Liver (tissue), 3 donors: Measurements from ENCODE around the gene GSTO2.

ENCODE experiments used
- CTCF ChIP-seq: fragments of 150-350 bp; IDR thresholded peaks from 2 replicates; pipeline ENCODE4 v1.5.1; 2017; ENCODE audit warnings: improper control_type of control experiment, low read depth, low read length; ENCODE audit not compliant: missing input control
- EGR1 ChIP-seq, 2 donors: IDR thresholded peaks; 2 replicates each; pipeline ENCODE4 v1.6.1; 2016 to 2018; ENCODE audit warnings: antibody characterized with exemption in 2 of 2, low read depth in 2 of 2
- GABPA ChIP-seq, 2 donors: IDR thresholded peaks in 1 of 2; conservative IDR thresholded peaks in 1 of 2; 2 replicates each; pipeline ENCODE4 v1.6.1; 2016; ENCODE audit warnings: antibody characterized with exemption in 2 of 2, mild to moderate bottlenecking in 1 of 2, moderate library complexity in 1 of 2
- RAD21 ChIP-seq, 2 donors: IDR thresholded peaks; 2 replicates each; pipeline ENCODE4 v1.6.1; 2016; ENCODE audit warnings: antibody characterized with exemption in 2 of 2, mild to moderate bottlenecking in 2 of 2
- TAF1 ChIP-seq: conservative IDR thresholded peaks from 2 replicates; pipeline ENCODE4 v1.6.1; 2016; ENCODE audit warnings: antibody characterized with exemption, mild to moderate bottlenecking
- YY1 ChIP-seq: IDR thresholded peaks from 2 replicates; pipeline ENCODE4 v1.6.1; 2016; ENCODE audit warnings: antibody characterized with exemption, mild to moderate bottlenecking
- TF ChIP-seq, protein P1 (sequence below): IDR thresholded peaks from 2 replicates; pipeline ENCODE4 v1.6.1; 2016; ENCODE audit warnings: antibody characterized with exemption, mild to moderate bottlenecking
- TF ChIP-seq, protein P2 (sequence below): IDR thresholded peaks from 2 replicates; pipeline ENCODE4 v1.6.1; 2016; ENCODE audit warnings: antibody characterized with exemption
- donor health status: healthy.
- donor health status: healthy.

- TF ChIP-seq CTCF (no peak), EGR1 (IDR thresholded peaks at IDR 0.05; ENCODE audit: low read depth in 2 of 2) (no peak), YY1 (no peak), RAD21 (IDR thresholded peaks at IDR 0.05) (no peak), GABPA (IDR thresholded peaks at IDR 0.05 in 1 of 2, conservative IDR thresholded peaks at IDR 0.05 in 1 of 2) (no peak), TAF1 (no peak)
- TF ChIP-seq, protein P1, sequence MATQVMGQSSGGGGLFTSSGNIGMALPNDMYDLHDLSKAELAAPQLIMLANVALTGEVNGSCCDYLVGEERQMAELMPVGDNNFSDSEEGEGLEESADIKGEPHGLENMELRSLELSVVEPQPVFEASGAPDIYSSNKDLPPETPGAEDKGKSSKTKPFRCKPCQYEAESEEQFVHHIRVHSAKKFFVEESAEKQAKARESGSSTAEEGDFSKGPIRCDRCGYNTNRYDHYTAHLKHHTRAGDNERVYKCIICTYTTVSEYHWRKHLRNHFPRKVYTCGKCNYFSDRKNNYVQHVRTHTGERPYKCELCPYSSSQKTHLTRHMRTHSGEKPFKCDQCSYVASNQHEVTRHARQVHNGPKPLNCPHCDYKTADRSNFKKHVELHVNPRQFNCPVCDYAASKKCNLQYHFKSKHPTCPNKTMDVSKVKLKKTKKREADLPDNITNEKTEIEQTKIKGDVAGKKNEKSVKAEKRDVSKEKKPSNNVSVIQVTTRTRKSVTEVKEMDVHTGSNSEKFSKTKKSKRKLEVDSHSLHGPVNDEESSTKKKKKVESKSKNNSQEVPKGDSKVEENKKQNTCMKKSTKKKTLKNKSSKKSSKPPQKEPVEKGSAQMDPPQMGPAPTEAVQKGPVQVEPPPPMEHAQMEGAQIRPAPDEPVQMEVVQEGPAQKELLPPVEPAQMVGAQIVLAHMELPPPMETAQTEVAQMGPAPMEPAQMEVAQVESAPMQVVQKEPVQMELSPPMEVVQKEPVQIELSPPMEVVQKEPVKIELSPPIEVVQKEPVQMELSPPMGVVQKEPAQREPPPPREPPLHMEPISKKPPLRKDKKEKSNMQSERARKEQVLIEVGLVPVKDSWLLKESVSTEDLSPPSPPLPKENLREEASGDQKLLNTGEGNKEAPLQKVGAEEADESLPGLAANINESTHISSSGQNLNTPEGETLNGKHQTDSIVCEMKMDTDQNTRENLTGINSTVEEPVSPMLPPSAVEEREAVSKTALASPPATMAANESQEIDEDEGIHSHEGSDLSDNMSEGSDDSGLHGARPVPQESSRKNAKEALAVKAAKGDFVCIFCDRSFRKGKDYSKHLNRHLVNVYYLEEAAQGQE: no peak
- TF ChIP-seq, protein P2, sequence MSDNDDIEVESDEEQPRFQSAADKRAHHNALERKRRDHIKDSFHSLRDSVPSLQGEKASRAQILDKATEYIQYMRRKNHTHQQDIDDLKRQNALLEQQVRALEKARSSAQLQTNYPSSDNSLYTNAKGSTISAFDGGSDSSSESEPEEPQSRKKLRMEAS: no peak
These were observed 24.9 kb downstream of the GSTO2 start for GRCh38 chr10:104293781-104294321.
